Endothelial cell of umbilical vein (primary cell): ENCODE data around the gene RBMS1. TPM values are rescaled to one million over a fixed set of nuclear protein-coding genes. Genes with fewer than 3 reads are reported as not detected.

Experiments
- BruUV-seq: library from RNA; stranded (reverse); fragments of 400-500 nt; replicated peaks from 2 replicates; lab custom pipeline; 2021; lab: Mats Ljungman, UMichigan
- CTCF ChIA-PET: fragments of 300-600, 350-600 bp; sonication (Branson Sonifier 250); formaldehyde crosslinking; loops from one replicate; lab custom pipeline; 2021; ENCODE audit warnings: antibody characterized with exemption, inconsistent platforms; lab: Charles Lee
- POLR2A ChIA-PET: fragments of 300-600, 350-600 bp; sonication (Branson Sonifier 250); formaldehyde crosslinking; loops from one replicate; lab custom pipeline; 2021; ENCODE audit warnings: antibody characterized with exemption, inconsistent platforms; lab: Charles Lee
- DNase-seq: peaks from one replicate; pipeline ENCODE4 v3.0.0-alpha.2; 2011; ENCODE audit warnings: low read depth, low spot score
- FAIRE-seq: peaks from 2 replicates; lab custom pipeline; 2011; peaks lifted over from hg19 to GRCh38; lab: Jason Lieb, UNC
- H2AFZ ChIP-seq: 2 replicates; pipeline ENCODE4 v1.6.0; 2012; ENCODE audit warnings: low read depth, low read length, control low read depth, inconsistent platforms
- H3K27ac ChIP-seq: 2 replicates; pipeline ENCODE4 v1.5.1; 2011; ENCODE audit warnings: low read depth, mild to moderate bottlenecking, control low read depth, low read length, moderate library complexity; ENCODE audit not compliant: insufficient read depth
- H3K27me3 ChIP-seq, 2 experiments: 2 replicates each; pipeline versions ENCODE4 v1.6.0 to v1.6.1; 2011; ENCODE audit warnings: low read length in 2 of 2, mixed read lengths in 1 of 2; ENCODE audit not compliant: control insufficient read depth in 2 of 2, insufficient read depth in 2 of 2
- H3K36me3 ChIP-seq, 2 experiments: 2 replicates in 1 of 2; 3 replicates in 1 of 2; pipeline ENCODE4 v1.5.1; 2011; ENCODE audit warnings: low read length in 2 of 2, mild to moderate bottlenecking in 1 of 2, moderate library complexity in 1 of 2; ENCODE audit not compliant: control insufficient read depth in 2 of 2, insufficient read depth in 2 of 2; ENCODE audit errors: extremely low read depth in 1 of 2
- H3K4me1 ChIP-seq: 3 replicates; pipeline ENCODE4 v1.5.1; 2011; ENCODE audit warnings: mild to moderate bottlenecking, low read length; ENCODE audit not compliant: control insufficient read depth, insufficient read depth; ENCODE audit errors: extremely low read depth
- H3K4me2 ChIP-seq: 2 replicates; pipeline ENCODE4 v1.6.1; 2011; ENCODE audit warnings: low read length, control low read depth, mixed read lengths; ENCODE audit not compliant: insufficient read depth
- H3K4me3 ChIP-seq, 3 experiments: fragments of 200-600 bp in 1 of 3; sonication (generic), shearing (Covaris generic) in 1 of 3; replicated peaks in 1 of 3; 2 replicates each; pipeline ENCODE4 v1.5.1; 2011 to 2016; ENCODE audit warnings: control low read depth in 3 of 3, low read length in 3 of 3, mild to moderate bottlenecking in 2 of 3, inconsistent platforms in 1 of 3, low read depth in 1 of 3, moderate library complexity in 1 of 3; ENCODE audit not compliant: insufficient read depth in 1 of 3
- H3K79me2 ChIP-seq: 2 replicates; pipeline ENCODE4 v1.6.0; 2012; ENCODE audit warnings: low read length, inconsistent platforms; ENCODE audit not compliant: control insufficient read depth, insufficient read depth
- H3K9ac ChIP-seq: replicated peaks from 2 replicates; pipeline ENCODE3; 2011; ENCODE audit warnings: low read length, control low read depth; ENCODE audit not compliant: insufficient read depth; ENCODE audit errors: extremely low read depth
- H3K9me1 ChIP-seq: replicated peaks from 3 replicates; pipeline ENCODE4 v1.6.0; 2011; ENCODE audit warnings: mild to moderate bottlenecking, low read length; ENCODE audit not compliant: control insufficient read depth, insufficient read depth; ENCODE audit errors: extremely low read depth
- H3K9me3 ChIP-seq: replicated peaks from 2 replicates; pipeline ENCODE4 v1.5.1; 2012; ENCODE audit warnings: low read length, inconsistent platforms; ENCODE audit not compliant: control insufficient read depth, insufficient read depth
- H4K20me1 ChIP-seq: replicated peaks from 2 replicates; pipeline ENCODE3; 2011; ENCODE audit warnings: mild to moderate bottlenecking, low read length; ENCODE audit not compliant: control insufficient read depth, insufficient read depth; ENCODE audit errors: extremely low read depth
- CTCF ChIP-seq, 2 donors: IDR thresholded peaks; 1 replicate in 1 of 2; 2 replicates in 1 of 2; pipeline ENCODE4 v1.5.1; 2011; ENCODE audit warnings: low read length in 2 of 2, mild to moderate bottlenecking in 2 of 2, moderate library complexity in 2 of 2, control low read depth in 1 of 2, inconsistent platforms in 1 of 2, low read depth in 1 of 2; ENCODE audit not compliant: insufficient read depth in 1 of 2; ENCODE audit errors: extremely low read depth in 1 of 2
- EZH2 ChIP-seq: IDR thresholded peaks from 2 replicates; pipeline ENCODE4 v1.6.1; 2012; ENCODE audit warnings: borderline replicate concordance, low read depth, mild to moderate bottlenecking, moderate library complexity, low read length, inconsistent platforms; ENCODE audit not compliant: severe bottlenecking
- GATA2 ChIP-seq: IDR thresholded peaks from 2 replicates; pipeline ENCODE4 v1.7.0; 2011; ENCODE audit warnings: low read depth, mild to moderate bottlenecking, moderate library complexity, mixed read lengths, low read length; ENCODE audit not compliant: insufficient read length, insufficient read depth
- JUN ChIP-seq: IDR thresholded peaks from 2 replicates; pipeline ENCODE4 v1.6.1; 2011; ENCODE audit warnings: borderline replicate concordance, low read depth; ENCODE audit not compliant: insufficient read length, insufficient read depth
- MAX ChIP-seq: IDR thresholded peaks from 2 replicates; pipeline ENCODE4 v1.6.1; 2011; ENCODE audit not compliant: insufficient read depth, insufficient read length
- POLR2A ChIP-seq: IDR thresholded peaks from 2 replicates; pipeline ENCODE4 v1.6.1; 2012; ENCODE audit warnings: low read depth, mild to moderate bottlenecking, control low read depth, low read length
- POLR2AphosphoS5 ChIP-seq: IDR thresholded peaks from 2 replicates; pipeline ENCODE4 v1.6.1; 2012; ENCODE audit warnings: low read depth, mild to moderate bottlenecking, control low read depth, low read length, moderate library complexity; ENCODE audit not compliant: insufficient read depth
- dilution Hi-C: fragments of 300-500 bp; cut with MboI; formaldehyde crosslinking; loops from one replicate; pipeline ENCODE4 v1.15.0; 2019; ENCODE audit warnings: low sequenced_read_pairs; ENCODE audit not compliant: extremely low pct_ligation_motif_present
- intact Hi-C: fragments of 100-400 bp; cut with micrococcal nuclease; formaldehyde crosslinking; loops from one replicate; pipeline ENCODE4 v1.10.0; 2022
- polyA plus RNA-seq, 4 experiments: library from polyadenylated mRNA; depleted of rRNA in 3 of 4; stranded (reverse) in 3 of 4; unstranded in 1 of 4; fragments of >200 nt; gene quantifications; 2 replicates each; pipeline versions ENCODE4 v1.2.1 to v1.2.3, GENCODE V29; 2011 to 2012; ENCODE audit warnings: missing spikeins in 1 of 4
- total RNA-seq: library from RNA; stranded (reverse); gene quantifications from 2 replicates; pipeline ENCODE4 v1.2.3, GENCODE V29; 2021

The RBMS1 gene
- total and polyA plus RNA-seq, 2 donors (not counting 3 experiments of a cell fraction or from before 2014, with no cell fraction given), result 60.0 to 93.3 TPM

- DNase-seq, result no peak
- intact Hi-C loops, result no loop called here
Measured at GRCh38 chr2:160353813-160354212, 139.8 kb downstream of the RBMS1 start.

More at GRCh38 chr2:160353813-160354212, 139.8 kb downstream of the RBMS1 start:
- Histone ChIP-seq H3K4me2 (no peak overlapping the region), H3K9me1 (no peaks in the 10 kb centered on the region), H3K4me3 (no peak overlapping the region), H3K27ac (no peak overlapping the region), H3K9me3 (no peaks in the 10 kb centered on the region), H4K20me1 (peaks cover 4% of the 10 kb centered on the region), H3K79me2 (peaks cover 94% of the 10 kb centered on the region), H3K4me1 (peaks cover 3% of the 10 kb centered on the region), H2AFZ (no peak overlapping the region), H3K27me3 (no peaks in the 10 kb centered on the region), H3K36me3 (peaks cover 0 to 4% of the 10 kb centered on the region in 2 experiments), H3K9ac (no peak overlapping the region)
- TF ChIP-seq CTCF (IDR thresholded peaks at IDR 0.05; ENCODE audit: extremely low read depth in 1 of 2, insufficient read depth in 1 of 2, low read depth in 1 of 2, low read length in 2 of 2) (no peak), MAX (no peak), JUN (no peak), EZH2 (no peak), GATA2 (no peak), POLR2AphosphoS5 (no peak), POLR2A (no peak)
- BruUV-seq, result no TSS peak
- POLR2A ChIA-PET, result no interaction called here
- no peak for FAIRE-seq
- CTCF ChIA-PET, result interaction anchor here (0.6 to 3.3 kb wide), 20 partner anchors 9 to 710 kb away, joined by 3 to 28 read pairs (median 4); no protein-coding TSS in a partner anchor
- dilution Hi-C loops, result no loop called here
